ENCODE data around the gene C21orf91.
"Not testable (repeated sequence)": the region's sequence is repeated elsewhere in the genome, so short reads cannot be mapped to it uniquely, and the experiment has no call there.

C21orf91 gene

DNA sequence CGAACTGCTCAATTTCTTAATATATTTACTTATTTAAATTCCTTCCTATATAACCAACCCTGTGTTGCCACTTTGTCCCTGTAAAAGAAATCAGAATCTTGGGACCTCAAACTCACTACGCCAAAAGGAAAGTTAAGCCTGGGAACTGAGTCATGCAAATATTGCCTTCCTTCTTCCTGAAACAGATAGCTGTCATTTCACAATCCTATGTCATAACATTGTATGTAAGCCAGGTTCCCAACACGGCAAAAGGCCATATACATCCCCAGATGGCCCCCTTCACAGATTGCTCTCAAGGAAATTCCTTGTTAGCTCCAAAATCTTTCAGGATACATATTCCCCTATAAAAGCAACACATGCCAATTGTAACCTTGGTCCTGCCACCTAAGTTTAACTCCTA lies 39.7 kb downstream of the C21orf91 start:
- DNase-seq (ENCODE audit: low read depth in 4 of 4, low spot score in 1 of 4): no peak

DNA sequence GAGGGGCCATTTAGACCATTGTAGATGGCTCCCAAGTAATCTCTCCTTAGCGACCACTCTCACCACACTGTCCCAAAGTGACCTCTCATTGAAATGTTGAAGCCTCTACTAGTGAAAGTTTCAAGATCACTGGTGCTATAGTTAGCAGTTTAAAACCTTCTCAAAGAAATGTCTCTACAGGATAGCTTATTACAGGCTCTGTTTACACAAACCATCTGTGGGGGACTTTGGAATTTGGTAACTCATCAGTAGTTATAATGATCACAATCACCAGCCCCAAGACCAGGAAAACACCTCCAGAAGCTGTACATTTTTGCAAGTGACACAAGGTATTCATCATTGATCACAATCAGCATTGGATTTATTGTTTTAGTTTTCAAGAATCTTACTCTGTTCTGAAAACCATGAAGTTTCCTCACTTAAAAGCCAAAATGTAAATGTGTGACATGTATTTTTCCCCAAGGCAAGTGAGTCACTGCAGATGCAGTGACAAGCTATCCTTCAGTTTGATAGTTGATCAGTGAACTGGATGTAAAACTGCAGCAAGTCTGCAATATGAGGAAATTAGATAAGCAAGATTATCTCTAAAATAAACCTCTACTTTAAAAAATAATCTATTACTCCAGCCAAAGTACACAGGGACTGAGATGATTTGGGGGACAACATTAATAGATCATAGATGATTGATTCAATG lies 41.9 kb downstream of the C21orf91 start:
- no peak for DNase-seq (ENCODE audit: low read depth in 4 of 4, low spot score in 1 of 4)

- DNase-seq (ENCODE audit: low read depth in 4 of 4, low spot score in 1 of 4): peak in 1 of 4 experiments; percentile 38
Measured at GRCh38 chr21:17775431-17776126, 43.6 kb downstream of the C21orf91 start.

- not testable (repeated sequence) for DNase-seq (ENCODE audit: low read depth in 4 of 4, low spot score in 1 of 4)
Measured at GRCh38 chr21:17775021-17775420, 44.1 kb downstream of the C21orf91 start.

DNA sequence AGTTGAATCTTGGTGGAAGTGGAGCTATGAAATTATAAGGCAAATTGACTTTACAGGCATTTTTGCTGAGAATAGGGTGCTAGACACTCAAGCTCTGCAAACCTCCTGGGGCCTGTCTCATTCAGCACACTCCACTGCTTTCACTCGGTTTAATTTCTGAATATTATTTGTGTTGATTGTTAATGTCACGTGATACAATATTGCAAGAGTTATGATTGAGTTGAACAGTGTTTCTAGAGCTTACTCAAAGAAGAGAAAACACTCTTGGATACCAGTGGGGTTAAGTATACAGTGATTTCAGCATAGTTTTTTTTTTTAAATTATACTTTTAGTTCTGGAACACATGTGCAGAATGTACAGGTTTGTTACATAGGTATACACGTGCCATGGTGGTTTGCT lies 49.7 kb downstream of the C21orf91 start:
- no peak for DNase-seq (ENCODE audit: low read depth in 4 of 4, low spot score in 1 of 4)

GRCh38 chr21:17768840-17769446 lies 50.2 kb downstream of the C21orf91 start:
- DNase-seq (ENCODE audit: low read depth in 4 of 4, low spot score in 1 of 4): no peak

DNA sequence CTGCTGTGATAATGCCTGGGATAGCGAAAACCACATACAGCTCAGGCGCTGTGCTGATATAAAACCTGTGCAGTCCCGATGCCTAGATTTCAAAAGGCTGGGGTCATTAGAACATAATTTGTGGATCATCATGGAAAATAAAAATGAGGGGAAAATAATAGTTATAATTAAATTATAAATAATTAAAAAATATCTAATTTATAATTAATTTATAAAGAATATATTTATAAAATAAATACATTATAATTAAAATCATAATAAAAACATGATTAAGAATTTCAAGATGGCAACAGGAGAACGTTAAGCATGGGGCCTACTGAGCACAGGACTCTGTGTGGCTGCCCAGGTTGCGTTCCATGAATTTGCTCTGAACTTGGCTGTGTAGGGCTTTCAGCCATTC lies 53.9 kb downstream of the C21orf91 start:
- DNase-seq (ENCODE audit: low read depth in 4 of 4, low spot score in 1 of 4): no peak

DNA sequence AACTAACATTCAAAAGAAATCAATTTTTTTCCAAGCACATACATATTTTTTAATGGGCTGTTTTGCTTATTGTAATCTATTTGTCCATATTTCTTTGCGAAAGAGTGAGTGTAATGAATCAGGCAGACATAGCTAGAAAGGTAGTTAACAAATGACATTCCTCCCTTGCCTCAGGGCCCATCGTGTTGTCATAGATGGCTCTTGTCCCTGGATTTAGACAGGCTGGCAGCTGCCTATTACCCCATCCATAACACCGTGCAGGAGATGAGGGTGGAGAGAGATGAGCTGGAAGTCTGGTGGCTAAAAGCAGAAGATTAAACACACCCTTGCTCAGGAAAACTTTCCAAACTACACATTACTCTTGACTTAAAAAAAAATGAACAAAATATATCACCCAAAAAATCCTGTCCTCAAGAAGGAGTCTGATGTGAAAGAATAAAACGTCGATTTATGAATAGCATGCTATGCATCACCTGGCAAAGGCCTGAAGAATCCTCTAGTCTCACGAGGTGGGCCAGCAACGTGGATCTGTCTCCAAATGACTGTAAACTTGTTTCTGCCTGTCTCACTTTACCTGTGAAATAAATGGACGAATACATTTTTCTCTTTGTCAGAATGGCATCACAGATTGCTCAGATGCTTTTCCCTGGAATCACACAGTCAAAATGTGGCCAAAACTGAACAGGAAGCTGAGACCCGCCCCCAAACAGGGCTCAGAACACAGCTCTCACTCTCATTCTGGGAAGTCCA lies 55.7 kb downstream of the C21orf91 start:
- no peak for DNase-seq (ENCODE audit: low read depth in 4 of 4, low spot score in 1 of 4)

- DNase-seq (ENCODE audit: low read depth in 4 of 4, low spot score in 1 of 4): no peak
Measured at GRCh38 chr21:17759511-17760178, 59.5 kb downstream of the C21orf91 start.

- no peak for DNase-seq (ENCODE audit: low read depth in 4 of 4, low spot score in 1 of 4)
Measured at GRCh38 chr21:17758683-17759082, 60.5 kb downstream of the C21orf91 start.

DNA sequence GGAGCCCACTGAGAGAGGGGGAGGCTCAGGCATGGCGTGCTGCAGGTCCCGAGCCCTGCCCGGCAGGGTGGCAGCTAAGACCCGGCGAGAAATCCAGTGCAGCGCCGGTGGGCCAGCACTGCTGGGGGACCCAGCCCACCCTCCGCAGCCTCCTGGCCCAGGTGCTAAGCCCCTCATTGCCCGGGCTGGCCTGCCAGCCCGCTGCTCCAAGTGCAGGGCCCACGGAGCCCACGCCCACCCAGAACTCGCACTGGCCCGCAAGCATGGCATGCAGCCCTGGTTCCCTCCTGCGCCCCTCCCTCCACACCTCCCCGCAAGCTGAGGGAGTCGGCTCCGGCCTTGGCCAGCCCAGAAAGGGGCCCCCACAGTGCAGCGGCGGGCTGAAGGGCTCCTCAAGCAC lies 61.5 kb downstream of the C21orf91 start:
- DNase-seq (ENCODE audit: low read depth in 4 of 4, low spot score in 1 of 4): no peak

DNA sequence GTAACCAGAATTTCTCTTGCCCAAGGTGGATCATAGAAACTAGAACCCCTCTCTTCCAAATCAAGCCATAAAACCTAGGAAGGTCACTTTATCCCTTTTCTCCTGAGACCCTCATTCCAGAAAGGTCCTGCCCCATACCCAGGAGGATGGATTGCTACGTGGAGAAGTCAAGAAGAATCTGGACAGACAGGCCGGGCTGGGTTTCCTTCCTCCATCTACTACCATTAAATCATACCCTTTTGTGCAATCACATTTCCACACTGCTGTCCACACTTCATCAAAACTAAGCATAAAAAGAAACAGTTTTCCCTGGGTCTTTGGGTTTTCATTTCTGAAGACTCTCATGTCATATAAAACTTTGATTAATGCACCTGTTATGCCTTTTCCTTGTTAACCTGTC lies 65.4 kb downstream of the C21orf91 start:
- DNase-seq (ENCODE audit: low read depth in 4 of 4, low spot score in 1 of 4): no peak

DNA sequence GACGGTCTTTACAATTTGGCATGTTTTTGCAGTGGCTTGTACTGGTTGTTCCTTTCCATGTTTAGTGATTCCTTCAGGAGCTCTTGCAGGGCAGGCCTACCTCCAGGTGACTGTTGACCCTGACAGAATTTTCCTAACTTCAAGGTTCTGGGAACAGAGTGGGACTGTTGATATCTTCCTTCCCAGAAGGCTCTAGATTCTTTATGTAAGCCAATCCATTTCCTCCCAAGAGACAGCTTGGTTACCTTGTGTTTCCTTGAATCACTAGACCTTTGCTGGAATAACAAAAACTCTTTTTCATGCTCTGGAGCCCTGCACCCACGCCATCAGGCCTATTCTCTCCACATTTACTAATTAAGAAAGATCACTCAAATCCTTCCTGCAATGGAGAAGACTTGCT lies 67.0 kb downstream of the C21orf91 start:
- DNase-seq (ENCODE audit: low read depth in 4 of 4, low spot score in 1 of 4): no peak

- DNase-seq (ENCODE audit: low read depth in 4 of 4, low spot score in 1 of 4): no peak
Measured at GRCh38 chr21:17746920-17747319, 72.2 kb downstream of the C21orf91 start.

DNA sequence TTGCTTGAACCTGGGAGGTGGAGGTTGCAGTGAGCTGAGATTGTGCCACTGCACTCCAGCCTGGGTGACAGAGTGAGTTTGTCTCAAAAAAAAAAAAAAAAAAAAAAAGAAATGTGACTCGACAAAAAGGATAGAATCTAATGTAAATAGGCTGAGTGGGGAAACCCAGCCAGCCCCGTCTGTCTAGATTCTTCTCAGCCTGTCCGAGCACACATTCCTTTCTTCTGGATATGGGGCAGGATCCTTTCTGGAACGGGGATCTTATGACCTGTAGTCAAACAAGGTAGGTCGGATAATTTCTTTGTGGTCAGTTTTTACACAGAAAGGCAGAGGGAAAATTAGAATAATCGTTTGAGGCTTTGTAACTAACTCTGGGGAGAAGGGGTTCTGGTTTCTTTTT lies 74.1 kb downstream of the C21orf91 start:
- no peak for DNase-seq (ENCODE audit: low read depth in 4 of 4, low spot score in 1 of 4)

DNA sequence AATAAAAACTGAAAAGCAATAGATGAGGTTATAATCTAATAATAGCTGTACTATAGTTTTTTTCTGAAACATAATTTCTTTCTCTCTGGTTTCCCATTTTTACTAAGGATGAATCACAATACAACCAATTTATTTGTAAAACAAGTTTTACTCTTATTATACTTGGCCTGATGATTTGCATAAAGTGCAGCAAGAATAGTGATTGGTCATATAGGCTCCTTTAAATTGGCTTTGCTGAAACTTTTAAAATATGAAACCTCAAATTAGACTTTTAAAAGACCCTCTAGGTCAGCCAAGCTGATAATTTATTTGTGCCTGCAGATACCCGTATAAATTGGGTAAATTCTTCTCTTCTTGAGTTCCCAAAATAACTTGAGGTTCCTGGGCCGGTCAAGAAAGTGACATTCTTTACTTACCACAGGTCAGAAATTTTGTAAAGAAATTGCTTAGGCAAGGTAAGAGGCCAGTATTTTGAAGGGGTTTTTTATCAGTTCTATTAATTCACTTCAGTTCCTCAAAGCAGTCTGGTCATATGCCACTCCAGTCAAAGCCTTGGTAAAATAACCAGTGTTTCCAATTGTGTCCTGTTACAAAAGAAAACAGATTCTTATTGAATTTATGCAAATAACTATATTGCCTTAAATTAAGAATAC lies 76.1 kb downstream of the C21orf91 start:
- no peak for DNase-seq (ENCODE audit: low read depth in 4 of 4, low spot score in 1 of 4)

- DNase-seq (ENCODE audit: low read depth in 4 of 4, low spot score in 1 of 4): no peak
Measured at GRCh38 chr21:17742181-17742580, 77.0 kb downstream of the C21orf91 start.

Data from stimulated activated CD4-positive, alpha-beta T cell treated with anti-CD3 and anti-CD28 coated beads, Interleukin-1b, Interleukin-23, amount 100 ng/mL, for 24 hours (primary cell).